Amniotic stem cell (primary cell): ENCODE results near the gene MDK.

ENCODE experiments used
- DNase-seq: peaks from one replicate; lab custom pipeline; 2025; lab: John Stamatoyannopoulos, UW

Gene MDK, protein sequence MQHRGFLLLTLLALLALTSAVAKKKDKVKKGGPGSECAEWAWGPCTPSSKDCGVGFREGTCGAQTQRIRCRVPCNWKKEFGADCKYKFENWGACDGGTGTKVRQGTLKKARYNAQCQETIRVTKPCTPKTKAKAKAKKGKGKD

DNA sequence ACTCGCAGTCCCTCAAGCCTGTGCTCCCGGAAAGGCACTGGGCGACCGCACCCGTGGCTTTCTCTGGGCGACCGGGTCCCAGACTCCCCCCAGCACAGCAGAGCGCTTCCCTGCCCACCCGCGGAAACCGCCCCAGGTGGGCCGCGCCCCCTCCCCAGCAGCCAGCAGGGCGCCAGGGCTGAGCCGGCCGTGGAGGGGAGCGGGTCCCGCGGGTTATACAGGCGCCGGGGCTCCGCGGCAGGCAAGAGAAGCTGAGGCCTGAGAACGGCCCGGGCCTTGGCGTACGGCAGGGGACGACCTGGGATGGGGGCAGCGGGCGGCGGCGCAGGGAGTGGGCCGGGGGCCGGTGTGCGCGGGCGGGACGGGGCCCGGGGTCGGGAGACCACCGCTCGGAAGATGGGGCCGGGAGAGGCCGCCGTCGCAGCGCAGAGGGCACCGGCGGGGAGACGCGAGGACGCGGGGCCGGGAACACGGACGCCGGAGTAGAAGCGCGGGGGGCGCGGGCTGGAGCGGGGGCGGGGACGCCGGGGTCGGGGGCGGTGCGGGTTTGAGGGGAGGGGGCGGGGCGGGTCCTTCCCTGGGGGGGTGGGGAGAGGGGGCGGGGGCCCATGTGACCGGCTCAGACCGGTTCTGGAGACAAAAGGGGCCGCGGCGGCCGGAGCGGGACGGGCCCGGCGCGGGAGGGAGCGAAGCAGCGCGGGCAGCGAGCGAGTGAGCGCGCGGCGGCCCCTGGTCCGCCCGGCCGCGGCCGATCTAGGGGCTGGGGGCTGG, at the start of gene MDK:
Gene MDK (plus strand): TSS at position 622 of the 771 bp plus-strand sequence. CDS start 389 bp downstream, outside the sequence.
- DNase-seq, result no peak

DNA sequence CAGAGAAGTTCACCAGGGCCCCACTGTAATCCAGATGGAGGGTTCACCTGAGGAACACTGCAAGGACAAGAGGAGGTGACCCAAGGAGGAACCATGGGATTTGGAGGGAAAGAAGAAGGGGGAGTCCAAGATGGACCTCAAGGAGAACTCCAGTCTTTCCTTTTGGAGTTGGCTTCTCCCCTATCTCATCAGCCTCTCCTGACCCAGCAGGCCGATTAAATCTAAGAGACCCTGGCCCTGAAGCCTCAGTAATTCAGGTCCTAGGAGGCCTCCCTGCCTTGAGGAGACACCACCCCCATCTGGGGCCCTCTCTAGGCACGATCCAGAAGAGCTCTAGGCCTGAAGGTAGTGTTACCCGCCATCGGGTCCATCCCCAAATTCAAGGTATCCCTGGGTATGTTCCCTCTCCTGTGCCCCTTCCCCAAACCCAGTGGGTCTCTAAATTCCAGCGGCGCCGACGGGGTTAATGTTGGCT, 49.3 kb upstream of the MDK start:
- no peak for DNase-seq

DNA sequence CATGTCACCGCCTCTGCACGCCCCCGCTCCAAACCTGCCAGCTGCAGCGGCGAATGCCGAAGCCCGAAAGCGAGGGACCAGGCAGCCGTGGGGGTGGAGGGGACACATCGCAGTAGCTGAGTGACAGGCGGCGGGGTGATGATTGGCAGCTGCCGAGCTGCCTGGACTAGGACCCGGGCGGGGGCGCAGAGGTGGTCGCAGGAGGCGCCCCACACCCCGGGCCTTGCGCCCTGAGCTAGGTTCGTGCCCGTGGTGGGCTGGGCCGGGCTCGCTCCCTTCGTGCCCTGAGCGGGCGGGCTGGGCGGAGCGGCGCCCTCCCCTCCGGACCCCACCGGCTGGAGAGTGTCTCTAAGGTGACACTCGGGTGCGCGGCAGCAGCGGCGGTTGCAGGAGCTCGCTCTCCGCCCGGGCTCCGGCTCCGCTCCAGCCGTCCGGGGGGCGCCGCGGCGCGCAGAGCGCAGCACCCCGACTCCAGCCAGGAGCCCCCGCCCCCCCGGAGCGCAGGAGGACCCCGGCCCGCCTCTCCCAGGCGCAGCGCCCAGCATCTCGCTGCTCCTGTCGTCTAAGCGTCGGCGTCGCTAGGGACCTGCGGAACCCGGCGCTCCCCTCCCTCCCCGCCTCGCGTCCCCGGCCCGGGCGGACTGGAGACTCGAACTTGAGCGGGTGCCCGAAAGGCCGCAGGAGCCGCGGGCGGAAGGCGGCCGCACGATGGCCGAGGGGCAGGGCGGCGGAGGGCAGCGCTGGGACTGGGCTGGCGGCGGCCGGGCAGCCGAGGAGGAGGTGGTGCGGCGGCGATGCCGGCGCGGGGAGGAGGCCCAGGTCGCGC, 48.7 kb upstream of the MDK start:
- DNase-seq, result no peak

DNA sequence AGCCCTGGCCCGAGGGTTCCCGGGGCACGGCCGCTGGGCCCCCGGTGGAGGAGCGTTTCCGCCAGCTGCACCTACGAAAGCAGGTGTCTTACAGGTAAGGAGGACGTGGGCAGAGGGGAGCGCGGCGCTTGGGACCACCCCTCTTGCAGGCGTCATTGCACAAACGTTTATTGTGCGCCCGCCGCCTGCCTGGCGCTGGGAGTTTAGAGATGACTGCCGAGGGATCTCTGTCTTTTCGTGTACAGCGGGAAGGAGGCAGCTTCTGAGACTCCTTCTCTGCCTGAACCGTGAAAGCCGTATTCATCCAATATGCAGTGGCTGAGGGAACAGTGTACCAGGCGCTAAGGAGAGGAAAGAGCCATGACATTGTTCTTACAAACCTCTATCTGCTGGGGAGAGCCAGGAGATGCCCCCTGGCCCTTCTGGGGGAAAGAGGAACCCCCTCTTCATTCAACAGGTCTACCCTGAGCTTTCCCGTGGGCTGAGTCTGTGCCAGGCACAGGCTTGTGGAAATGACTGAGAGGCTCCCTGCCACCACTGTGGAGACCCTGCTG, 48.0 kb upstream of the MDK start:
- DNase-seq, result no peak

DNA sequence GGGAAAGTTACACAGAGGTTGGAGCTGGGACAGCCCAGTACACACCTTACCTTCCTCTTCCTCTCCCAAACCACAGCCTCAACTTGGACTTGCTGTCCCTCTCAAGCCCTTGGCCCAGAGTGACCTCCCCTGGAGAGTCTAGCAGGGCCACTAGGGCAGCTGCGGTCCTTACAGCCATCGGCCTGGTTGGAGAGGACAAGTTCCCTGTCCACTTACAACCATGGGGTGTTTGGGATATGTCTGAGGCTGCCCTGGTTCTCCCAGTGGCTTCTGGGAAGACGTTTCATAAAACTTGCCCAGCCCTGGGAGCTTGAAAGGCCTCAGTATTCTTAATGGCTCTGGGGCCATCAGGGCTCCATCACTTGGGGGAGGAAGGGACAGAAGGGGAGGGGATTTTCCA, 47.3 kb upstream of the MDK start:
- no peak for DNase-seq

DNA sequence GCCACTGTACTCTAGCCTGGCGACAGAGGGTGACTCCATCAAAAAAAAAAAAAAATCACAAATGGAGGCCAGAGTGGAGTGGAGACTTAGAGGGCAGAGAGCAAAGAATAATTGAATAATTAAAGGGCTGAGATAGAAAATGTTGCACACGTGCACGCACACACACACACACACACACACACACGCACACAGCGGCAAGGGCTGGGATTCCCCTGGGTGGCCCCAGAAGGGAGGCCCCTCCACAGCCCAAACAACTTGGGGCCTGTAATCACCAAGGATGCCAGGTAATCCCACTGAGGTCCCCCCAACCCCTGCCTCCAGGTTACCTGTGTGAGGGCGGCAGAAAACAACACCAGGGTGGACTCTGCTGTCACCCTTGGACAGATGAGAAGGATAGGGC, 46.2 kb upstream of the MDK start:
- no peak for DNase-seq

DNA sequence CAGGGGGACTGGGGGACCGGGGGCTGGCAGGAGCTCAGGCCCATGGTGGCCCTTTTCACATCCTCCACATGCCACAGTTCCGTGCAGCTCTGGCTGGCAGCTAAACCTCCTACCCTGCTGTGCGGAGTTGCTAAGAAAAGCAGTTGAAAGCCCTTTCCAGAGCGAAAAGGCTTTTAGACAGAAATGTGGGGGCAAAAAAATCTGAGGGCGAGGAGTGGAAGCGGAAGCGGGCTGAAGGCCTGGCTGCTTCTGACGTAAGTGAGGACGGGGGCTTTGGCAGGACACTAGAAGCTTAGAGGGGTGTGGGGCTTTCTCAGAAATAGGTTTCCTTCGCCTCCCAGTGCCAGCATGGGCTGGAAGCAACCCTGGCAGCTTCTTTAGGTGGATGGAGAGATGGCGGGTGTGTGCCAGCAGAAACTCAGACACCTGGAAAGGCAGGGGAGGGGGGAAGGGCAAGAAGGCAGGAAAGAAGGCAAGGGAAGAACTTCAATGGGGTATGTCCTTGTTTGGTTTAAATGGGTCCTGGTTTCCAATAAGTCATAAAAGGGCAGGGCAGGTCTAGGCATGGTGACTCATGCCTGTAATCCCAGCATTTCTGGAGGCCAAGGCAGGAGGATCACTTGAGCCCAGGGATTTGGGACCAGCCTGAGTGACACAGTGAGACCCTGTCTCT, 45.4 kb upstream of the MDK start:
- DNase-seq, result no peak

DNA sequence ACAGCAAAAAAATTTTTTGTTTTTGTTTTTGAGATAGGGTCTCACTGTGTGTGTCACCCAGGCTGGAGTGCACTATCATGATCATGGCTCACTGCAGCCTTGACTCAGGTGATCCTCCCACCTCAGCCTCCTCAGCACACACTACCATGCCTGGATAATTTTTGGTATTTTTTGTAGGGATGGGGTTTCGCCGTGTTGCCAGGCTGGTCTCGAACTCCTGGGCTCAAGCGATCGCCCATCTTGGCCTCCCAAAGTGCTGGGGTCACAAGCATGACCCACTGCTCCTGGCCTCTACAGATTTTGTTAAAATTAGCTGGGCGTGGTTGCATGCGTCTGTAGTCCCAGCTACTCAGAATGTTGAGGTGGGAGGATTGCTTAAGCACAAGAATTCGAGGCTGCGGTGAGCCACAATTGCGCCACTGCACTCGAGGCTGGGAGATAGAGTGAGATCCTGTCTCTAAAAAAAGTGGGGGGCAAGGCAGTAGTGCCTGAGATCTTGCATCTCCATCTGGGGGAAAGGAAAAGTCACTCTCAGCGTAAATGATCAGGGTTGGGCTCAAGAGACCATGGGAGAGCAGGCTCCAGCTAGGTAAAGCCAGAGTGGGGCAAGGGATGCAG, 44.8 kb upstream of the MDK start:
- no peak for DNase-seq

DNA sequence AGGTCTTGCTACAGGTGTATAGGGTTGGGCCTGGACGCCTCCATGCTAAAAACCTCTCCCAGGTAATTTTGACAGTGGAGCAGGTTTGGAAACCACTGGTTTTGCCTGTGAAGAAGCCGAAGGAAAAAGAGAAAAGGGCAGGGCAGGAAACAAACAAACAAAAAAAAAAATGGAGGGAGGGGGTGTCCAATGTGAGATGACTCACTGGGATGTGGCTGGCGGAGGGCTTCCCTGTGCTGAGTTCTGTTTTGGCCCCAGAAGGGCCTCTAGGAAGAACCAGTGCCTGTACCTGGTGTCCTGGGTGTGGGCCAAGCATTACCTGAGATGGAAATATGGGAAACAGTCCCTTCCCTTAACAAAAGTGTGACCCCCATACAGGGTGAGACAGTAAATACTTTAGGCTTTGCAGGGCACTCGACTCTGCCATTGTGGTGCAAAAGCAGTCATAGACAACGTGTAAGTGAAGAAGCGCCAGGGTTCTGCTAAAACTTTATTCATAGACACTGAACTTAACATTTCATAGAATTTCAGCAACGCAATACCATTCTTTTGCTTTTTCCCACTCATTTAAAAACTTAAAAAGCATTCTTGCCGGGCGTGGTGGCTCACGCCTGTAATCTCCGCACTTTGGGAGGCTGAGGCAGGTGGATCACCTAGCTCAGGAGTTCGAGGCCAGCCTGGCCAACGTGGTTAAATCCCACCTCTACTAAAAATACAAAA, 43.7 kb upstream of the MDK start:
- no peak for DNase-seq

DNA sequence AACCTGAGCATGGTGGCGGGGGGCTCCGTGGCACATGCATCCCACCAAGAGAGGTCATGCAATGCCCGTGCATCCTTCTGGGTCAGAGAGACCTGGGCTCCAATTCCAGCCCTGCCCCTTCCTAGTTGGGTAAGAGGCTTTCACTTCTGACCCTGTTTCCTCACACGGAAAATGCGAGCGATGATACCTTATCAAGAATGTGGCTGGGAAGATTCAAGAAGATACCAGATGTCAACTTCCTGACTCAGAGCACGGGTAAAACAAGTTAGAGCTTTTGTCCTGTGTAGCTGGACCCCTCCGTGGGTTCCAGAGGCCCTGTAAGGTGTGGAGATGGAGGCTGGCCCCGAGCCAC, 42.9 kb upstream of the MDK start:
- DNase-seq, result no peak

DNA sequence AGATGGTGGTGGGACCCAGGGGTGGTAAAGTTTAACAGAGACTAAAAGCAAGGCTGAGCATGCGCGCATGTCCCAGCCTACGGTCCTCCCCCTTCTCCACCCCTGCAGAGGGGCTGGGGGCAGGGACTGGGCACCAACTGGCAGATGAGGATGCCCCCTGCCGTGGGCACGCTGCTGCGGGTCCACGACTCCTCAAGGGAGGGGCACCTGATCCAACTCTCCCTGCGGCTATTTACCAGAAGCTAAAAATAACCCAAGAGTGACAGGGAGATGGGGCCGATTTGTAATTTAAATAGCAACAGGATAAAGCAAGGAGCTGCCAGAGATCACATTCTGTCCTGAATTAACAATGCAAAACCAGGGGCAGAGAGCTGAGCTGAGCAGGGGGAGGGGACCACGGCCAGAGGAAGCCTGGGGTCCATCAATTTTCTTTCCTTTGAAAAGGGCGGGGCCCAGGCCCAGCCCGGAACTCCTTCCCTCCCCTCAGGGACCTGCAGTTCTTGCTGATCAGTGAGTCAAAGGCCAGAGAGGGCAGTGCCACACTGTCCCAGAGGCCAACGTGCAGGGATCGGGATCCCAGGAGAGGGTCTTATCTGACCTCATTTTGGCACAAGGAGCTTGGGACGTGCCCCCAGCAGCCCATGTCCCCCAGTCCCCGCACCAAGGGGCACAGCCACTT, 42.3 kb upstream of the MDK start:
- no peak for DNase-seq

DNA sequence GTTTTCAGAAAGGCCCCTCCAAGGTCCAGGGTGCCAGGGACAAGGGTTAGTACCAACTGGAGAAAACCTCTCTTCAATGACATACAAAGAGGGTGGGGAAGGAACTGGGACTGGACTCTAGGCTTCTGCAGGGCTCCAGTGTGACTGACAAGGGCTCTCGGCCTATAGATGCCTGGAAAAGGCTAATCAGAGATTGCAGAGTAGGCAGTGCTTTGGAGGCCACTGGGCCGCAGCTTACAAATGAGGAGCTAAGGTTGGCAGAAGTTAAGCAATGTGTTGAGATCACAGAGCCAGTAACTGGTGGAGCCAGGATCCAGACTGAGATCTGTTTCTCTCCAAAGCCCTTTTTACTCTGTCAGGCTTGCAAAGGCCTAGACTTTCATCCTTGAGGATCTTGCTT, 41.7 kb upstream of the MDK start:
- no peak for DNase-seq

DNA sequence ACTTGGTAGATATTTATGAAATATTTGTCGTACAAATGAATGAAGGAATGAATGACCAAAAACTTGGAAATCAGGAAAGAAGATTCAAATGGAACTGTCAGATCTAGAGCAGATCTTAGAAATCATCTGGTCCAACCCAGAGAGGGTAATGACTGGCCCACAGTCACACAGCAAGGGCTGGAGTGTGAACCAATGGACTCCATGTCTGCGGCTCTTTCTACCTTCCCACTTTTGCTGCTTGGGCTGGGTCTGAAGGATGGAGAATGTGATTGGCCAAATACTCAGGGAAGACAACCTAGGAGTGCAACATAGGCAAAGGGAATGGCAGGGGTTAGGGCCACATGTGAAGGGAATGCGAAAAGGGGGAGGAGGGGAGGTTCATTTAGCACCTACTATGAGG, 40.0 kb upstream of the MDK start:
- no peak for DNase-seq

DNA sequence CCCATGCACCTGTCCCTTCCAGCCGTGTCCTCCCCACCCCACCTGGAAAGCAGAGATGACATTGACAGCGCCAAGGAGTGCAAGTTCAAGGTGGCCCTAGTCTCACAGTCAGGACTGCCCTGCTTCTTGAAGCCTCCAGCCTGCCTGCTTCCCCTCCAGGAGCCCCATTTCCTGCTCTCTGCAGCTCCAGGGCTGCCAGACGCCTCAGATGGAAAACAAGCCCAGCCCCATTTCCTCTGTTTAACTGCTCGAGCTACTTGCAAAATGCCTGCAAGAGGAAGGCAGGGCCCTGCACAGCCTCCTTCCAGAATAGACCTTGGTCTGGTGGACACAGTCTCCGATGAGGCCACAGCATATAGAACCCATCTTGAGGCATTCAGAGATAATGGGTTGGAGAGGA, 39.2 kb upstream of the MDK start:
- DNase-seq, result no peak

DNA sequence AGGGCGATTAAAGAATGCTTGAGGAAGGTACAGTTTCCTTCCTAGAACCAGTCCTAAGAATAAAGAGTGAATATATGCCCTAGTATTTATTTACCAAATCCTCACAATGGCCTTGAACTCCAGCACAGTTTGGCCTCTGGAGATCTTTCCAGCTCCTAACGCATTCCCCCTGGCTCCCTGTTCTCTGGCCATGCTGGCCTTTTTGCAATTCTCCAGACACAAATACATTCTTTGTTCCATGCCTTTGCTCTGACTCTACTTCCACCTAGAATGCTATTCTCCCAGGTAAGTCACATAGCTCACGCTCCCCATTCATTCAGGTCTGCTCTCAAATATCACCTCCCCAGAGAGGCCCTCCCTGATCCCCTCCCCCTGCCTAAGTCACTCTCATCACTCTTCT, 37.9 kb upstream of the MDK start:
- DNase-seq, result no peak

DNA sequence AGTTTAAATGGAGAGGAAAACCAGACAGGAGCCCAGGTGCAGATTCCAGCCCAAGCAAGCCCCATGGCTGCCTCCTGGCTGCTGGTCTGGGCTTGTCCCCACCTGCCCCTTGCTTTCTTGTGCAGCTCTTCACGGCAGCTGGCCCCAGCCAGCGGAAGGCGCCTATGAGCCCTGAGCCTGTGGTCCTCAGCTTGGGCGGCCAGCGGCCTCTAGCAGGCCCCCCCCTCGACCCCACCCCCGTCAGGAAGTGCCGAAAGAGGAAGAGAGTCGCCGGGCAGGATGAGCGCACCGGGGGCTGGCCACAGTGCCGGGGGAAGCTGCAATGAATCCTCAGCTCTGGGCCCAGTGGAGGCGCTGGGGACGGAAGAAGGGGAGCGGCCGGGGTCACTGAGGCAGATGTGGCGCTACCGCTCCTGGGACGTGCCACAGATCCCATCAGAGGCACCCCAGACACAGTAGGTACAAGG, 36.3 kb upstream of the MDK start:
- no peak for DNase-seq

DNA sequence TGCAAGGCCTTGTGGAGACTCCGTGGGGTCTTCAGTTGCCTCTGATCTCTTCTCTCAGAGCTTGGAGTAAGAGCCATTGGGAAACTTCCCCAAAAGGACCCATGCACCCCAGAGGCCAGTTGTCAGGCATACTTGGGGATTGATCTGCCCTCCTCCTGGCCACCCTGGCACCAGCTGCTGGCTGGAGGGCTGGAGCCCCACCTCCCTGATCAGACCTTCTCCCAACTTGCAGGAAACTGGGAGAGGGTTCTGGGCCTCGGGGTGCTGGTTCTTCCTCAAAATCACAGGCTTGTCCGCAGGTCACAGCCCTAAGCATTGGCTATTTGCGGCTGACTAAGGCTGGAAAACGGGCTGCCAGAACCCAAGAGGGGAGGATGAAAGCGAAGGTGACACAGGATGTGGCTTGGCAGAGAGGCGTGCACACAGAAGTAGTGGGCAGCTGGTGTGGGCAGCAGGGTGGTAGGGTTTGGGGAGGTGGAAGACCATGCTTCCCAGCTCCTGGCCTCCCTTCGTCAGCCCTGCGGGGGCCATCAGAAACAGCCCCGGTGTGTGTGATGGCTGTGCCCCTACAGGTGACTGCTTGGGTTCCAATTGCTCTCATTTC, 35.5 kb upstream of the MDK start:
- DNase-seq, result no peak

DNA sequence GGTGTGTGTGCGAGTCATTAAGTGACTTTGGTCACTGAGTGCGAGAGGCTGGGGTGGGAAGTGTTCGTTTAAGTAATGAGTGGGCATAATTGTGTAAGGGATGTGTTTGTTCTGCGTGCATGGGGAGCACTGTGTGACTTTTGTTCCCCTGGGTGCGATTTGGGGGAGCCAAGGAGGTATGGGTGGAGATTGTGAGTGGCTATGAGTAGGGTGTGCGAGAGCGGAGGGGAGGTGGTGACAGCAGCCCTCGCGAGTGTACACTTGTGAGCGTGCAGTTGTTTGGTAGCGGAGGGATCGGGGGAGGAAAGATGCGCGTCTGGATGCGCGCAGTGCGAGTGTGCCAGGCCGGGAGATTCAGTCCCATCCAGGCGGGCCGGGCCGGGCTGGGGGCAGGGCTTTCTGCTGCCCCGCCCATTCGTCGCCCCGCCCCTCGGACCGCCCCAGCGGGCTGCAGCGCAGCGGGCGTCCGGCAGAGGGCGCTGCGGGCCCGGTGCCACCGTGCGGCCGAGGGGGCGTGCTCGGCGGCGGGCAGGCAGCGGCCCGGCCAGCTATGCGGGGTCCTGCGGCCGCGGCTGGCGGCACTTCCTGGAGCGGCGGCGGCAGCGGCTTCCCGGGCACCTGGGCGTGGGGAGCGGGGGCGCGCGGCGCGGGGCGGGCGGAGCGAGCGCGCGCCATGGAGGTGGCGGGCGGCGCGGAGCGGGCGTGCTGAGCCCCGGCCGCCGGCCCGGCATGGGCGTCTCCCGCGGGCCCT, 34.4 kb upstream of the MDK start, which contains the start of gene DGKZ:
Gene DGKZ (plus strand): TSS at position 578 of the 751 bp plus-strand sequence. CDS start 197 bp downstream, outside the sequence.
- DNase-seq, result peak; percentile 41
